Measurements from ENCODE around the gene AIMP2.

DNA sequence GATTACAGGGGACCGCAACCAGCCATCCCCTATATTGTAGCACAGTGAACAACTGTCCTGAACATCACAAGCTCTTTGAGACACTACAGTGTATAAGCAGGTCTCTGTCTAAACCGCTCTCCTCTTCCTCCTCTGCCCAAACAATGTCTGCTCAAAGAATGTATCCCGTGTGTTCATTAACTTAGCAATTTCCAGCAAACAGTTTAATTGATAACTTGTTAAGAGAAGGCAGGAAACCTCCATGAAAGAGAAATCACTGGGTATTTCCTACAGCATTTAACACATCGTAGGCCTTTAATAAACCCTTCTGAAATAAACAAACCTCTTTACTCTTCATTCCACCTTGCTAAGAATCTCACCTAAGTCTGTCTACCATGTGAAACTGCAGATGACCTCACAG, 1.7 kb upstream of the AIMP2 start:
- TF ChIP-seq, protein P1, sequence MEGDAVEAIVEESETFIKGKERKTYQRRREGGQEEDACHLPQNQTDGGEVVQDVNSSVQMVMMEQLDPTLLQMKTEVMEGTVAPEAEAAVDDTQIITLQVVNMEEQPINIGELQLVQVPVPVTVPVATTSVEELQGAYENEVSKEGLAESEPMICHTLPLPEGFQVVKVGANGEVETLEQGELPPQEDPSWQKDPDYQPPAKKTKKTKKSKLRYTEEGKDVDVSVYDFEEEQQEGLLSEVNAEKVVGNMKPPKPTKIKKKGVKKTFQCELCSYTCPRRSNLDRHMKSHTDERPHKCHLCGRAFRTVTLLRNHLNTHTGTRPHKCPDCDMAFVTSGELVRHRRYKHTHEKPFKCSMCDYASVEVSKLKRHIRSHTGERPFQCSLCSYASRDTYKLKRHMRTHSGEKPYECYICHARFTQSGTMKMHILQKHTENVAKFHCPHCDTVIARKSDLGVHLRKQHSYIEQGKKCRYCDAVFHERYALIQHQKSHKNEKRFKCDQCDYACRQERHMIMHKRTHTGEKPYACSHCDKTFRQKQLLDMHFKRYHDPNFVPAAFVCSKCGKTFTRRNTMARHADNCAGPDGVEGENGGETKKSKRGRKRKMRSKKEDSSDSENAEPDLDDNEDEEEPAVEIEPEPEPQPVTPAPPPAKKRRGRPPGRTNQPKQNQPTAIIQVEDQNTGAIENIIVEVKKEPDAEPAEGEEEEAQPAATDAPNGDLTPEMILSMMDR (IDR thresholded peaks at IDR 0.05) = no peak
- TF ChIP-seq POLR2A (IDR thresholded peaks at IDR 0.05) (no peak), POLR2AphosphoS5 (IDR thresholded peaks at IDR 0.05) (no peak)

All from prostate gland (tissue), 2 donors.